Endodermal cell (in vitro differentiated cells): ENCODE measurements around the gene ALKBH8. TPM values are rescaled to one million over a fixed set of nuclear protein-coding genes. Genes with fewer than 3 reads are reported as not detected.

Experiments used
- DNase-seq: peaks from one replicate; pipeline ENCODE4 v3.0.0-alpha.2; 2017
- H3K27ac ChIP-seq: 2 replicates; pipeline ENCODE4 v1.5.1; 2013; ENCODE audit warnings: mild to moderate bottlenecking, low read depth, low read length, moderate library complexity
- H3K27me3 ChIP-seq: 2 replicates; pipeline ENCODE4 v1.6.1; 2013; ENCODE audit warnings: mild to moderate bottlenecking, low read length, moderate library complexity; ENCODE audit not compliant: insufficient read depth, control insufficient read depth, poor library complexity, severe bottlenecking
- H3K36me3 ChIP-seq: 2 replicates; pipeline ENCODE4 v1.7.0; 2013; ENCODE audit warnings: mild to moderate bottlenecking, low read length, moderate library complexity; ENCODE audit not compliant: control insufficient read depth, insufficient read depth
- H3K4me1 ChIP-seq: one replicate; pipeline ENCODE4 v1.7.0; 2013; ENCODE audit warnings: low read length; ENCODE audit not compliant: control insufficient read depth, insufficient read depth
- H3K4me3 ChIP-seq: 2 replicates; pipeline ENCODE4 v1.5.1; 2013; ENCODE audit warnings: mild to moderate bottlenecking, low read length, moderate library complexity
- H3K9ac ChIP-seq: 2 replicates; pipeline ENCODE4 v1.6.1; 2013; ENCODE audit warnings: mild to moderate bottlenecking, low read length, moderate library complexity; ENCODE audit not compliant: poor library complexity, severe bottlenecking; ENCODE audit errors: extremely low read depth
- H3K9me3 ChIP-seq: 2 replicates; pipeline ENCODE4 v1.6.1; 2013; ENCODE audit warnings: mild to moderate bottlenecking, low read length, moderate library complexity; ENCODE audit not compliant: control insufficient read depth
- H3K27ac Mint-ChIP-seq: 2 replicates; pipeline ENCODE4 v1.8.0; 2020; ENCODE audit warnings: mixed read lengths
- H3K27me3 Mint-ChIP-seq: 2 replicates; pipeline ENCODE4 v1.8.0; 2021; ENCODE audit warnings: mild to moderate bottlenecking, mixed read lengths; ENCODE audit not compliant: insufficient read depth
- H3K36me3 Mint-ChIP-seq: 2 replicates; pipeline ENCODE4 v1.8.0; 2020; ENCODE audit warnings: low read depth, mixed read lengths
- H3K4me1 Mint-ChIP-seq: 2 replicates; pipeline ENCODE4 v1.8.0; 2020; ENCODE audit warnings: mixed read lengths
- H3K4me3 Mint-ChIP-seq: 2 replicates; pipeline ENCODE4 v1.8.0; 2020; ENCODE audit warnings: mild to moderate bottlenecking, moderate library complexity, mixed read lengths
- H3K9me3 Mint-ChIP-seq: 2 replicates; pipeline ENCODE4 v1.8.0; 2020; ENCODE audit warnings: mild to moderate bottlenecking, mixed read lengths
- WGBS, 2 experiments: methylation state at CpG; one replicate each; pipeline versions ENCODE4 v1.1.5 to v1.1.7; 2013; ENCODE audit warnings: missing lambda C conversion rate in 2 of 2, mixed read lengths in 1 of 2; ENCODE audit not compliant: insufficient coverage in 1 of 2, insufficient read length in 1 of 2; 5-methylcytosine and 5-hydroxymethylcytosine counted together
- total RNA-seq, 2 donors: library from RNA; stranded (reverse); fragmentation: NEBNext Ultra II Directional in 1 of 2; extraction: Animal tissue kit (Norgen Biotek cat#: 25700) in 1 of 2; gene quantifications; 2 replicates in 1 of 2; 3 replicates in 1 of 2; pipeline ENCODE4 v1.2.1, GENCODE V29; 2021
- TF ChIP-seq, protein P1 (sequence below): fragments of 200-600 bp; sonication (generic); conservative IDR thresholded peaks from 2 replicates; pipeline ENCODE4 v1.5.0; 2021; ENCODE audit warnings: antibody characterized with exemption, mild to moderate bottlenecking

Gene ALKBH8
- total RNA-seq, 2 donors from 2014 or later = 7.6 to 9.3 TPM

DNA sequence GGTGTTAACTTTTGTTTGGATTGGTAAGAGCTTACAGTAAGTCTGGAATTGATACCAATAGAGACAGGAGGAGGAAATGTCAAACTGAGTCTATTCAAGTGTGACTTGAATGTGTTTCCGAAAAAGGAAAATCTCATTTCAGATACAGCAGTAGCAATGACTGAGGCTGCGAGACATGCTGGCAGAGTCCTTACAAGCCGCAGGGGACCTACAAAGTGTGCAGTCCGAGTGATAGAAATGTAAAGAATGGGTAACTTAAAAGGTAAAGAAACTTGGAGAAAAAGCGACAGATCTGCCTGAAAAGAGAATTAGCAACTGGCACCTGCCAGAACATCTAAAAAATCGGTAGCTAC is 108.4 kb downstream of the ALKBH8 start:
- Mint-ChIP-seq H3K4me3 (peak overlapping the region; percentile 75), H3K36me3 (peaks cover 14% of the 10 kb centered on the region), H3K27me3 (peaks cover 9% of the 10 kb centered on the region), H3K27ac (peak overlapping the region; percentile 94), H3K9me3 (no peaks in the 10 kb centered on the region), H3K4me1 (peaks cover 9% of the 10 kb centered on the region)
- peak overlapping the region; percentile 74 for H3K9ac ChIP-seq
- H3K4me1 ChIP-seq = no peaks in the 10 kb centered on the region
- H3K9me3 ChIP-seq = no peaks in the 10 kb centered on the region
- peaks cover 4% of the 10 kb centered on the region for H3K27me3 ChIP-seq
- no peak for DNase-seq
- TF ChIP-seq, protein P1, sequence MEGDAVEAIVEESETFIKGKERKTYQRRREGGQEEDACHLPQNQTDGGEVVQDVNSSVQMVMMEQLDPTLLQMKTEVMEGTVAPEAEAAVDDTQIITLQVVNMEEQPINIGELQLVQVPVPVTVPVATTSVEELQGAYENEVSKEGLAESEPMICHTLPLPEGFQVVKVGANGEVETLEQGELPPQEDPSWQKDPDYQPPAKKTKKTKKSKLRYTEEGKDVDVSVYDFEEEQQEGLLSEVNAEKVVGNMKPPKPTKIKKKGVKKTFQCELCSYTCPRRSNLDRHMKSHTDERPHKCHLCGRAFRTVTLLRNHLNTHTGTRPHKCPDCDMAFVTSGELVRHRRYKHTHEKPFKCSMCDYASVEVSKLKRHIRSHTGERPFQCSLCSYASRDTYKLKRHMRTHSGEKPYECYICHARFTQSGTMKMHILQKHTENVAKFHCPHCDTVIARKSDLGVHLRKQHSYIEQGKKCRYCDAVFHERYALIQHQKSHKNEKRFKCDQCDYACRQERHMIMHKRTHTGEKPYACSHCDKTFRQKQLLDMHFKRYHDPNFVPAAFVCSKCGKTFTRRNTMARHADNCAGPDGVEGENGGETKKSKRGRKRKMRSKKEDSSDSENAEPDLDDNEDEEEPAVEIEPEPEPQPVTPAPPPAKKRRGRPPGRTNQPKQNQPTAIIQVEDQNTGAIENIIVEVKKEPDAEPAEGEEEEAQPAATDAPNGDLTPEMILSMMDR = no peak
- H3K4me3 ChIP-seq = peak overlapping the region; percentile 93
- H3K27ac ChIP-seq = no peak overlapping the region
- 0 to 2% methylated on average over 6 of the region's 6 CpGs for WGBS, 2 experiments
- H3K36me3 ChIP-seq = peaks cover 26% of the 10 kb centered on the region

DNA sequence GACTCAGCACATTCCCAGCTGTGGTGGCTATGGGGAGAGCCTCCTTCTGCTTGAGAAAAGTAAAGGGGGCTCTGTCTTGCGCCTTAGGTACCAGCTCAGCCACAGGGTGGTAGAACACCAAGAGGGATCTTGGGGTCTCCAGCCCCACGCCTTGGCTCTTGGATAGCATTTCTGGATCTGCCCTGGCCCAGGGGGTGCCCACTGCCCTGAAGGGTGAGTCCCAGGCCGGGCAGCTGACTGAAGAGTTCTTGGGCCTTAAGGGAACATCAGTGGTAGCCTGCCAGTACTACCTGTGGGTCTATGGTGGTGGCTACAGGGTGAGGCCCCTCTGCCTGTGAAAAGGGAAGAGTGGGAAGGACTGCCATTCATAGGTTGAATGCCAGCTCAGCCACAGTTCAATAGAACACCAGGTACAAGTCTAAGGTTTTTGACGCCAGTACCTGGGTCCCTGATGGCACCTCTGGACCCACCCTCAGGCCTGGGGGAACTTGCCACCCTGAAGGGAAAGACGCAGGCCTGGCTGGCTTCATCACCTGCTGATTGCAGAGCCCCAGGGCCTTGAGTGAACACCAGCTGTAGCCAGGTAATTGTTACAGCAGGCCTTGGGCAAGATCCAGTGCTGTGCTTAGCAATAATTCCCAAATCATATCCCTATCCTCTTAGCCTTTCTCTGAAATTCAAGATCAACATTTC is 111.8 kb downstream of the ALKBH8 start:
- Mint-ChIP-seq H3K27me3 (no peaks in the 10 kb centered on the region), H3K36me3 (peaks cover 19% of the 10 kb centered on the region), H3K4me1 (peaks cover 11% of the 10 kb centered on the region), H3K4me3 (no peak overlapping the region), H3K27ac (no peak overlapping the region), H3K9me3 (no peaks in the 10 kb centered on the region)
- Histone ChIP-seq H3K4me1 (no peaks in the 10 kb centered on the region), H3K4me3 (no peak overlapping the region), H3K36me3 (peaks cover 33% of the 10 kb centered on the region), H3K9ac (no peak overlapping the region), H3K9me3 (no peaks in the 10 kb centered on the region), H3K27ac (no peak overlapping the region), H3K27me3 (no peaks in the 10 kb centered on the region)
- TF ChIP-seq, protein P1 = no peak
- WGBS, 2 experiments = 92 to 100% methylated on average over 3 to 5 of the region's 5 CpGs
- DNase-seq = no peak

Other genes with a start within 250 kb of the ALKBH8 start
- gene CWF19L2, start 107.9 kb downstream of the ALKBH8 start, total RNA-seq = 10 to 100 TPM; 21.1 to 27.4 TPM
- gene ELMOD1, start 25.4 kb upstream of the ALKBH8 start, total RNA-seq = under 1 TPM; 0.46 to 0.60 TPM
- gene SLN, start 146.3 kb upstream of the ALKBH8 start, total RNA-seq = not detected